GM21786 (cell line): ENCODE results near the gene KRTAP16-1.
"Not testable (repeated sequence)": the region's sequence is repeated elsewhere in the genome, so short reads cannot be mapped to it uniquely, and the experiment has no call there.

Experiments
- ATAC-seq: cut with Tn5 transposase; IDR thresholded peaks from one replicate; pipeline ENCODE4 v1.9.1; 2021; ENCODE audit not compliant: unreplicated experiment

Gene KRTAP16-1

DNA sequence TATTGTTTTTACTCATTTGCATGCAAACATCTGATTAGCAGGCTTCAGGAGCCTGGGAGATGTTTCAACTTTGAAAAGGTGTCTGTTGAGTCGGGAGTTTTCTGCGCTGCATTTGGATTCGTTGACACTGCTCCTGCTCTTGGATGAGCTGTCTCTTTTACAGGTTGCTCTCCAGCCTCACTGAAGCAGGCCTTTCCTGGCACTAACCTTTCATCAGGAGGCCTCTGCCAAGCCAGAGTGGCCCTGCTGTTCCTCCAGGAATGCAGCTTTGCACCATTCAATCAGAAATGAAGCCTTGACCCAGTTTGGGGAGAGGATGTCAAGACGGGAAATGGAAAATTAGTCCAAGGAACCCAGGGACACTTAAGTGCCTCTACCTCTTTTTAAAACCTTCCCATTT, 6.1 kb downstream of the KRTAP16-1 start:
- ATAC-seq, result no peak

DNA sequence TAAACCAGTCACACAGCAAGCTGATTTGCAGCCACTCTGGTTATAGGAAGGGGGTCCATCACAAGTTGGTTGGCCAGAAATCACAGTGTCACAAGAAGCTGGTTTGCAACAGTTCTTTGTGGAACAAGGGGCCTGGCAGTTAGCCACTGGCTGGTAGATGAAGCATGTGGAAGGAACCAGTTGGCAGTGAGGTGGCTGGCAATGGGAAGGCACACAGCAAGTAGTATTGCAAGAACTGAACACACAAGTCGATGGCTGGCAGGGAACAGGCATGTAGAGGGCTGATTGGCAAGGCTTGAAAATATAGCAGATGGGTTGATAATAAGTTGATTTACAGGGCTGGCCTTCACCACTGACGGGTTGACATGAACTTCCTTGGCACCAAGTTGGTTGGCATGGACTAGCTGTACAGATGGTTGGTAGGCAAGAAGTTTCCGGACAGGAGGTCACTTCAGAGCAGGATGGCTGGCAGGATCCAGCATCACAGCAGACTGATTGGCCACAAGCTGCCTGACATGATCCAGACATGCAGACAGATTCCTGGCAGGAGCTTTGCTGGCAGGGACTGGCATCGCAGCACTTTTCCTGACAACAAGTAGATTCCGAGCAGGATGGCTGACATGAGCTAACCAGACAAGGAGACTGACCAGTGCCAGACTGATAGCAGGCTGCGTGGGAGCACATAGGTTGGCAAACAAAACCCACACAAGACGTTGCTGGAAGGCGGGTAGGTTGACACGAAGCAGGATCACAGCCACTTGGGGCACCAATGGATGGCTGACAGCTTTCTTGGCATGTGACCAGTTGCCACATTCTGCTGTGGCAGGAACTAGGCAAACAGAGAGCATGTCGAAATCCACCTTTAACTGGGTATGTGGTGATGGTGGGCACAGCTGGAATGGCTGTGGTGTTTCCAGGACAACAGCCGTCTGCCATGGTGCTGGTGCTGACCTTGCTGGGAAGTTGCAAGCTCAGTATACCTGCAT, 6.9 kb downstream of the KRTAP16-1 start, which contains the start of gene KRTAP29-1:
KRTAP29-1 (minus strand) TSS at position 936 of the 986 bp plus-strand sequence; CDS start at position 936, 0 bp downstream.
- no peak for ATAC-seq

DNA sequence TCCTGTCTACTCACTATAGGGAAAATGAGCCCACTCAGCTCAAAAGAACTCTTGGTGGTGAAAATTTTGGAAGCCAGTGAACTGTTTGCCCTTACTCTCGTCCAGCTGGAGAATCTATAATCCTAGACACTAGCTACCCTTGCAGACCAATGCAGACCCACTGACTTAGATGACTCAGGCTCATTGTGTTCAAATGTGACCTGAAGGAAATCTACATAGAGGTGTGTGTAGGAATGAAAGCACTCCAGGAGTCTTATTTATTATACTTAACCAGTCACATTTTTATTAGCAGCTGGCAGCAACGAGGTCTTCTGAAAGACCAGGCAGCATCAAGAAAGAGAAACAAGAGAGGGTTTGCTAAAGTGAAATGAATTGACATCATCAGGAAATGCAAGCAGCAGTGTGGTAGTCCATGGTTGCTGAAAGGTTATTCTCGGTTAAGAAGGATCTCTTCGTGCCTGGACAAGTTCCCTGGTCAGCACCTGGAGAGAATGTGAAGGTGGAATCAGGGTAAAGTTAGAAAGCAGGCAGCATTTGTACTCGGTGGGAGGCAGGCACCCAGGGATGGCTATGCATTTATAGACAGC, 7.8 kb downstream of the KRTAP16-1 start:
- no peak for ATAC-seq

DNA sequence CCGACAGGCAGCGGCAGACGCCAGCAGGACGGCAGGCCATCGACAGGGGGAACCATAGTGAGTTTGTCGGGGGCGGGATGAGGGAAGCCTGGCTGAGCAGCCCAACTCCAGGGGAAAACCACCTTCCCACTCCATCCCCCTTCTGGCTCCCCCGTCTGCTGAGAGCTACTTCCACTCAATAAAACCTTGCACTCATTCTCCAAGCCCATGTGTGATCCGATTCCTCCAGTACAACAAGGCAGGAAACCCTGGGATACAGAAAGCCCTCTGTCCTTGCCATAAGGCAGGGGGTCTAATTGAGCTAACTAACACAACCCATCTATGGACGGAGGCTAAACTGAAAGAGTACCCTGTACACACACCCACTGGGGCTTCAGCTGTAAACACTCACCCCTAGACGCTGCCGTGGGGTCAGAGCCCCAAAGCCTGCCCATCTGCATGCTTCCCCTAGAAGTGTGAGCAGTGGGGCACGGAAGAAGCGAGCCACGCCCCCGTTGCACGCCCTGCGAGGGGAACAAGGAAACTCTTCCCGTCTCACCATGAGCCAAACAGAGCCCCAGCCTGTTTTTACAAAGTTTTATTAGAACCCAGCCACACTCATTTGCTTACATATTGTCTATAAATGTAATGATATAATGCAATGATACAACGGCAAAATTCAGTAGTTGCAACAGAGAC, 10.5 kb downstream of the KRTAP16-1 start:
- ATAC-seq, result no peak

DNA sequence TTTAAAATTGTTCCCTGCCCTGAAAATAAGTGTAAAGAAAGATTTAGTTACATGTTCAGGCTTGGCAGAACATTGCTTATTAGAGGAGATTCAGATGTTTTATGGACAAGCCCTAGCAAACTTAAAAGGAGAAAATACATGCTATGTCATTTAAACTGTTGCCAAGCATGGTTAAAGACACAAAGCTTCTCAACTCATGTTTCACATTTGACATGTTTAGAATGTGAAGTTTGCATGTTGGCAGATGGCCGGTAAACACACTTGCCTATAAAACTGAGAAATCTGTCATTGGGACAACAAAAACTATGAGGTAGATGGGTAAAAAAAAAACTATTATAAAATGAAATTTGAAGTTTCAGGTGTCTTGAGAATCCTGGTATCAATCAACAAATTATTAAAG, 12.3 kb downstream of the KRTAP16-1 start:
- ATAC-seq, result no peak

DNA sequence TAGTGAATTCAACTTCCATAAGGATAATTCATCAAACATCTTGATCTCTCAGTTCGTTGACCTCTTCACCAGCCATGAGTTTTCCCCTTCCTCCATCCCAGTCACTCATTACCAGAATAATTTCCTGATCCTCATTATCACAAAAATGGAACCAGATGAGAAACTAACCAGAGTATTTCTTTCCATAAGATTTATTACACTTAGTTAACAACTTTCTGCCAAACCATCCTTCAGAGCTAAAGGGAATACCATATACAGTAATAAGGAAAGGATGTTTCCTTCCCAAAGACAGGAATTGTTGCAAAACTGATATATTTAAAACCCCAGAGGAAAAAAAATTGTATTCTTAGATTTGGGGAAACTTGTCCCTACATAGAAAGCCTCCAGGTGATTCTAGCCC, 15.1 kb downstream of the KRTAP16-1 start:
- ATAC-seq, result no peak

DNA sequence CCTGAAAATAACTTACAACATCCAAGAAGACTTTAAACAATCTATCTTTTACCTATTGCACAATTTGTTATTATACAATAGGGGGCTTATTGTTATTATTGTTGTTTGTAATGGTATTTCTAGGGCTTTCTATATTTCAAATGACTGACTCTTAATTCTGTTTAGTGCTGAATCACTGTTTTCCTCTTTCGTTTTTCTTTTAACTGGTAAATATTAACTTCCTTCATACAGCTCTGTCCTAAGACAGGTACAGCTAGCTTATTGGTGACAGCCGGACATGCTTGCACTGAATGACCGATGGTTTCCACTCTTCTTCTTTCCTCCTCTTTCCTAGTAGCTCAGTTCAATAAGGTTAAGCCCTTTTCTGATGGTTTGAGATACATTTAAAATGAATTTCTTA, 22.1 kb downstream of the KRTAP16-1 start:
- no peak for ATAC-seq

DNA sequence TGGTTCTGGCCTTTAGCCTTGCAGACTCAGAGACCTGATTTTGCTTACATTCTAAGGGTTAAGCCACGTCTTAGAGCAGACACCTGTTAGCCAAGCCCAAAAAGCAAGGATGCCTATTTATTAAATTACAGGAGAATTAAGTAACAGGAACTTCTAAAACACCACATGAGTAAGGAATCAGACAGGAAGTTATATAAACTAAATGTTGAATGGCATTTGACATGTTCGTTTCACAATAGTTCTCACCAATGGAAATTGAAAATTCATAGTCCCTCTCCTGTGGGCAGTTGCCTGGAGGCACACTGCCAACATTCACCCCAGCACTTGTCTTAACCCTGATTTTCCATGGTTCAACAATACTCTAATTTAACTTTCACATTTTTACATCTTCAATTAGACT, 24.6 kb downstream of the KRTAP16-1 start:
- ATAC-seq, result no peak

DNA sequence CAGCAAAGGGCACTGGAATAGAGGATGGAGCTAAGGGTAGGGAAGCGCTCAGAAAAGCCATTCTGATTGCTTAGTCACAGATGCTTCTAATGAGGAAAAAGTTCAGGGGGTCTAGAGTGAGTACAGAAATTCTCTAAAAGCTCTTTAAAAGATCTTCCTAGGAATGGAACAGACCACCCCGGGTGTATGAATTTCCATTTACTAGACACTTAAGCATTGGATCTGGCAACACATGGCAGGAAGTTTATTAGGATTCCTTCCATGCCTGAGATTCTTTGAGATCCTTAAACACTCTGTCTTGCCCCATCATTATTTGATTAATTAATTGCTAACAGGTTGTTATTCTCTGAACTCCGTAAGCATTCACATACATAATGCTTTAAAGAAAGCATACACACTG, 25.1 kb downstream of the KRTAP16-1 start:
- ATAC-seq, result no peak

DNA sequence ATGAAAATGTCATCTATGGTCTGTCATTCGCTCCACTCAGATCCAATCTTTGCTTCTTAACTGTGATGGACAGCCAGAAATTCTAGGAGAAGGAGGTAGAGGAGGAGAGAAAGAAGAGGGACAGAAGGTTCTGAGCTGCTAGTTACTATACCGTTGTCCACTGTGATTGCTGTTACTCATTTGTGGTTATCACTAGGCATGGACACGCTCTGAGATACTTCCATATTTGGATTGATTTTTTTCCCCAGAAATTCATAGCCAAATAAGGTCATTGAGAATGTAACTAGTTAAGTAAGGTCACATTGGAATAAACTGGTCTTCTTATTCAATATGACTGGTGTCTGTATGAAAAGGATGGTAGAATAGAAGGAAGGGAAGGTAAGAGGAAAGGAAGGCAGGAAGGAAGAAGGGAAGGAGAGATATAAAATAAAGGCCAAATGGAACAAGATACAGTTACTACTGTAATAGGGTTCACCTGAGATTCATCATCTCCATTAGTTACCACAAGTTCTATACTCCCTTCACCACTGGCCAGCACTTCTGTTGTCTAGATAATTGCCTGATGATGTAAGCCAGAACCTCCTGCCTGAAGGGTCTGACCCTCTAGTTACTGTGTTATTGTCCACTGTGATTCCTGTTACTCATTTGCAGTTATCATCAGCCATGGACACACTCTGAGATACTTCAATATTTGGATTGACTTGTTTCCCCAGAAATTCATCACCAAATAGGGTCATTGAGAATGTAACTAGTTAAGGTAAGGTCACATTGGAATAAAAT, 30.7 kb downstream of the KRTAP16-1 start:
- no peak for ATAC-seq

DNA sequence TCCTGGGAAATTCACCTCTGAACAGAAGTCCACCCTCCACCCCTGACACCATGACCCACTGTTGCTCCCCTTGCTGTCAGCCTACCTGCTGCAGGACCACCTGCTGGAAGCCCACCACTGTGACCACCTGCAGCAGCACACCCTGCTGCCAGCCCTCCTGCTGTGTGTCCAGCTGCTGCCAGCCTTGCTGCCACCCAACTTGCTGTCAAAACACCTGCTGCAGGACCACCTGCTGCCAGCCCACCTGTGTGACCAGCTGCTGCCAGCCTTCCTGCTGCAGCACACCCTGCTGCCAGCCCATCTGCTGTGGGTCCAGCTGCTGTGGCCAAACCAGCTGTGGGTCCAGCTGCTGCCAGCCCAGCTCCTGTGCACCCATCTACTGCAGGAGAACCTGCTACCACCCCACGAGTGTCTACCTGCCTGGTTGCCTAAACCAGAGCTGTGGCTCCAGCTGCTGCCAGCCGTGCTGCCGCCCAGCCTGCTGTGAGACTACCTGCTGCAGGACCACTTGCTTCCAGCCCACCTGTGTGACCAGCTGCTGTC, 33.4 kb downstream of the KRTAP16-1 start, which contains the start of gene KRTAP9-7:
KRTAP9-7 (plus strand) TSS at position 51 of the 543 bp plus-strand sequence; CDS start at position 51, 0 bp downstream.
- not testable (repeated sequence) for ATAC-seq

DNA sequence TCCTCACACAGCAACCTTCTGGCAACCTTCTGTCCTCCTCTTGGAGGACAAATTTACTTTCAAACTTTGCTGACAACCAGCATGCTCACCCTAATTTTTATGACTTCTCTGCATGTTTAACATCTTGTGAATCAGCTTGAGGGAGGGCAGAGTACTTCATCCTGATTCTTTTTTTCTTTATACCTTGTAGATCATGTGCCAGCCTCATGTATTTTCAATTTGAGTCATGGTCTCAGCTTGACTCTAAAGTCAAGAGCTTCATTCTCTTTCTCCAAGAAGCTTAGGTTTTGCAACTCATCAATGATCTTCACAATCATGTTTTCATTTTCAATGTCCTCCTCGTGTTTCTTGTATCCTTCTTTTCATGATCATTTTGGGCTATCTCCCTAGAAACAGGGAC, 37.3 kb downstream of the KRTAP16-1 start:
- no peak for ATAC-seq

DNA sequence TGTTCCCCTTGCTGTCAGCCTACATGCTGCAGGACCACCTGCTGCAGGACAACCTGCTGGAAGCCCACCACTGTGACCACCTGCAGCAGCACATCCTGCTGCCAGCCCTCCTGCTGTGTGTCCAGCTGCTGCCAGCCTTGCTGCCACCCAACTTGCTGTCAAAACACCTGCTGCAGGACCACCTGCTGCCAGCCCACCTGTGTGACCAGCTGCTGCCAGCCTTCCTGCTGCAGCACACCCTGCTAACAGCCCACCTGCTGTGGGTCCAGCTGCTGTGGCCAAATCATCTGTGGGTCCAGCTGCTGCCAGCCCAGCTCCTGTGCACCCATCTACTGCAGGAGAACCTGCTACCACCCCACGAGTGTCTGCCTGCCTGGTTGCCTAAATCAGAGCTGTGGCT, 37.8 kb downstream of the KRTAP16-1 start:
- ATAC-seq, result not testable (repeated sequence)

DNA sequence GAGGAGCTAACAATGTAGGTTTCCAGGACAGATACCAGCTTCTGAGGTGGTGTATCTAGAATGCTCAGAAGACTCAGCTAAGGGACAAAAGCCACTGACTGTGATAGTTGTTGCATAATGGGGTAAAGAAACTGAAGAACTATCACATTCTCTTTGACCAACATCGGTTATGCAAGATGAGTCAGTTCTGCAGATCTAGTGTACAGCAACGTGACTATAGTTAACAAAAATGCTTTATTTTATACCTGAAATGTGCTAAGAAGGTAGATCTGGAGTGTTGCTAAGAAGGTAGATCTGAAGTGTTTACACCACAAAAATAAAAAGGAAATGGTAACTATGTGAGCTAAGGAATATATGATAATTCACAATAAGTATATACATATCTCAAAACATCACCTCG, 41.4 kb downstream of the KRTAP16-1 start:
- ATAC-seq, result no peak

DNA sequence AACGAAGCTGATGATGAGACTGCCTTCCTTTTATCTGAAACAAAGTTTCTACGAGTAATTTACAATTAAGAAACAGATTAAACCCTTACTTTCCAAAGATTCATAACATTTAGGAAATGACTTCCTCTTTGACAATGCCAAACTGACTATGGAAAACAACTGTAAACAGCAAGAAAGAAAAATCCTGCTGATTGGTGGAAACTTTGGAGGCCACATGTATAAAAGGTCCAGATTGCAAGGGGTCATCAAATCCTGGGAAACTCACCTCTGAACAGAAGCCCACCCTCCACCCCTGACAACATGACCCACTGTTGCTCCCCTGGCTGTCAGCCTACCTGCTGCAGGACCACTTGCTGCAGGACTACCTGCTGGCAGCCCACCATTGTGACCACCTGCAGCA, 44.0 kb downstream of the KRTAP16-1 start, which contains the start of gene KRTAP9-6:
KRTAP9-6 (plus strand) TSS at position 301 of the 400 bp plus-strand sequence; CDS start at position 301, 0 bp downstream.
- ATAC-seq, result no peak

DNA sequence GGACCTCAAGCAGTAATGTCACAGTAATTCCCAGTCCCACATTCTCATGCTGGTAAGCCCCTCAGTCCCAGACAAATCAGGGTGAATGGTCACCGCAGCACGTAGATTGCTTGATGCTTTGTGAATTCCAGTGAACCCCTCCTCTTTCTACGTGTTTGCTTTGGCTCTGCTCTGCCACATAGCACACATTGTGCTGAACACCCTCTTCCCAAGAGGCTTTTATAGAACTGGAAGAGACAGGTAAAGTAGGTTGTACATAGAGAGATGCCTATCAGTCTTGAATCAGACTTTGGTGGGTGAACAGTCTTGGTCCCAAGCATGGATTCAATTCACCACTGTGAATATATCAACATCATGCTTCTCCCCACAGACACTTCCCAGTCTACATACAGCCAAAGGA, 44.5 kb downstream of the KRTAP16-1 start:
- no peak for ATAC-seq

DNA sequence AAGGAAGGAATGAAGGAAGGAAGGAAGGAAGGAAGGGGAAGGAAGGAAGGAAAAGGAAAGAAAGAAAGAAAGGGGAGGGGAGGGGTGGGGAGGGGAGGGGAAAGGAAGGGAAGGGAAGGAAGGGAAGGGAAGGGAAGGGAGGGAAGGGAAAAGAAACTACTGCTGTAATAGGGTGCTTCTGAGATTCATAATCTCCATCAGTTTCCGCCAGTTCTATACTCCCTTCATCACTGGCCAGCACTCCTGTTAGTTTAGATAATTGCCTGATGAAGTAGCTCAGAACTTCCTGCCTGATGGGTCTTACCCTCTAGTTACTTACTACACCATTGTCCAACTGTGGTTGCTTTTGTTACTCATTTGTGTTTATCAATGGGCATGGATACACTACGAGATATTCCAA, 45.9 kb downstream of the KRTAP16-1 start:
- no peak for ATAC-seq

DNA sequence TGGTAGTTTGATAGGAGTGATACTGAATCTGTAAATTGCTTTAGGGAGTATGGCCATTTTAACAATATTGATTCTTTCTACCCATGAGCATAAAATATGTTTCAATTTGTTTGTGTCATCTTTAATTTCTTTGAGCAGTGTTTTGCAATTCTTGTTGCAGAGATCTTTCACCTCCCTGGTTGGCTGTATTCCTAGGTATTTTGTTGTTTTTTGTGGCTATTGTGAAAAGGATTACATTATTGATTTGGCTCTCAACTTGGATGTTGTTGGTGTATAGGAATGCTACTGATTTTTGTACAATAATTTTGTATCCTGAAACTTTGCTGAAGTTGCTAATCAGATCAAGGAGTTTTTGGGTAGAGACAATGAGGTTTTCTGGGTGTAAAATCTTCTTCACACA, 50.7 kb downstream of the KRTAP16-1 start:
- no peak for ATAC-seq
